HepG2 (cell line): ENCODE results near the gene EPS8L1. TPM values are rescaled to one million over a fixed set of nuclear protein-coding genes. Genes with fewer than 3 reads are reported as not detected.

ENCODE experiments used
- AGO2 ChIP-seq: fragments of 200-400 bp; formaldehyde crosslinking; optimal IDR thresholded peaks from 2 replicates; pipeline ENCODE3; 2017; ENCODE audit warnings: mild to moderate bottlenecking, low read depth, low read length, moderate library complexity
- ATF2 ChIP-seq: sonication (generic); formaldehyde crosslinking; IDR thresholded peaks from 2 replicates; pipeline ENCODE4 v1.4.0; 2020; ENCODE audit warnings: missing genetic modification reagents
- DNMT1 ChIP-seq: sonication (generic); formaldehyde crosslinking; IDR thresholded peaks from 2 replicates; pipeline ENCODE4 v1.5.1; 2020; ENCODE audit warnings: mild to moderate bottlenecking, missing genetic modification reagents
- FOXK1 ChIP-seq: sonication (generic); formaldehyde crosslinking; IDR thresholded peaks from 2 replicates; pipeline ENCODE4 v1.4.0; 2020; ENCODE audit warnings: low read depth, missing genetic modification reagents, borderline replicate concordance
- HDAC1 ChIP-seq: sonication (generic); formaldehyde crosslinking; IDR thresholded peaks from 2 replicates; pipeline ENCODE4 v1.5.1; 2020; ENCODE audit warnings: mild to moderate bottlenecking, missing genetic modification reagents
- KDM1A ChIP-seq: IDR thresholded peaks from 2 replicates; pipeline ENCODE4 v1.6.1; 2016; ENCODE audit warnings: missing compliant biosample characterization
- KMT2A ChIP-seq: sonication (generic); formaldehyde crosslinking; IDR thresholded peaks from 2 replicates; pipeline ENCODE4 v1.4.0; 2020; ENCODE audit warnings: missing genetic modification reagents
- NFYC ChIP-seq: IDR thresholded peaks from 2 replicates; pipeline ENCODE4 v1.6.1; 2016; ENCODE audit warnings: missing genetic modification reagents, missing compliant biosample characterization
- PHF8 ChIP-seq: sonication (generic); formaldehyde crosslinking; IDR thresholded peaks from 2 replicates; pipeline ENCODE4 v1.5.0; 2020; ENCODE audit warnings: missing genetic modification reagents
- RFX5 ChIP-seq: IDR thresholded peaks from 2 replicates; pipeline ENCODE4 v1.6.1; 2011; ENCODE audit warnings: low read depth, low read length, improper control_type of control experiment
- SNRNP70 ChIP-seq: fragments of 200-400 bp; formaldehyde crosslinking; IDR thresholded peaks from 2 replicates; pipeline ENCODE4 v1.6.1; 2017; ENCODE audit warnings: mild to moderate bottlenecking, low read depth, low read length, moderate library complexity
- SP4 ChIP-seq: sonication (generic); formaldehyde crosslinking; IDR thresholded peaks from 2 replicates; pipeline ENCODE4 v1.8.1; 2023; ENCODE audit warnings: mild to moderate bottlenecking, missing genetic modification reagents
- SRY ChIP-seq: sonication (generic); formaldehyde crosslinking; IDR thresholded peaks from 2 replicates; pipeline ENCODE4 v1.8.0; 2022; ENCODE audit warnings: mild to moderate bottlenecking, missing genetic modification reagents
- TFDP2 ChIP-seq: sonication (generic); formaldehyde crosslinking; IDR thresholded peaks from 2 replicates; pipeline ENCODE4 v1.4.0; 2020; ENCODE audit warnings: missing genetic modification reagents
- ZNF101 ChIP-seq: sonication (generic); formaldehyde crosslinking; IDR thresholded peaks from 2 replicates; pipeline ENCODE4 v1.4.0; 2020; ENCODE audit warnings: mild to moderate bottlenecking, low read depth, missing genetic modification reagents, borderline replicate concordance
- ZNF296 ChIP-seq: sonication (generic); formaldehyde crosslinking; conservative IDR thresholded peaks from 2 replicates; pipeline ENCODE4 v1.5.0; 2020; ENCODE audit warnings: mild to moderate bottlenecking, missing genetic modification reagents
- ZNF720 ChIP-seq: sonication (generic); formaldehyde crosslinking; IDR thresholded peaks from 2 replicates; pipeline ENCODE4 v1.4.0; 2020; ENCODE audit warnings: missing genetic modification reagents
- ZNF788 ChIP-seq: sonication (generic); formaldehyde crosslinking; IDR thresholded peaks from 2 replicates; pipeline ENCODE4 v1.5.0; 2020; ENCODE audit warnings: mild to moderate bottlenecking, missing genetic modification reagents, borderline replicate concordance
- ZSCAN9 ChIP-seq: IDR thresholded peaks from 2 replicates; pipeline ENCODE4 v1.6.1; 2016; ENCODE audit warnings: borderline replicate concordance
- polyA plus RNA-seq, 8 experiments: library from polyadenylated mRNA; depleted of rRNA in 3 of 8; stranded (reverse) in 7 of 8; unstranded in 1 of 8; fragments of >200 nt; fragmentation: Illumina TruSeq in 4 of 8; extraction: Trizol in 4 of 8; gene quantifications; 2 replicates each; pipeline versions ENCODE4 v1.2.1 to v1.2.3, GENCODE V29; 2011 to 2016; ENCODE audit warnings: low read depth in 4 of 8, missing spikeins in 1 of 8, mixed read lengths in 1 of 8; ENCODE audit not compliant: insufficient read depth in 1 of 8
- total RNA-seq, 5 experiments: library from RNA; depleted of rRNA; stranded (reverse); fragments of >200 nt; fragmentation: Illumina TruSeq; extraction: Trizol; gene quantifications; 2 replicates each; pipeline ENCODE4 v1.2.3, GENCODE V29; 2016; ENCODE audit warnings: low read depth in 1 of 5
- TF ChIP-seq, protein P1 (sequence below): sonication (generic); formaldehyde crosslinking; IDR thresholded peaks from 2 replicates; pipeline ENCODE4 v1.4.0; 2020; ENCODE audit warnings: missing genetic modification reagents
- TF ChIP-seq, protein P2 (sequence below): IDR thresholded peaks from 2 replicates; pipeline ENCODE4 v1.6.1; 2016; ENCODE audit warnings: missing compliant biosample characterization, missing genetic modification reagents, borderline replicate concordance

Gene EPS8L1
- total and polyA plus RNA-seq, 2 of the 13 experiments (the other 11 are each of a cell fraction or from before 2014, with no cell fraction given) = 3.0 to 6.3 TPM

DNA sequence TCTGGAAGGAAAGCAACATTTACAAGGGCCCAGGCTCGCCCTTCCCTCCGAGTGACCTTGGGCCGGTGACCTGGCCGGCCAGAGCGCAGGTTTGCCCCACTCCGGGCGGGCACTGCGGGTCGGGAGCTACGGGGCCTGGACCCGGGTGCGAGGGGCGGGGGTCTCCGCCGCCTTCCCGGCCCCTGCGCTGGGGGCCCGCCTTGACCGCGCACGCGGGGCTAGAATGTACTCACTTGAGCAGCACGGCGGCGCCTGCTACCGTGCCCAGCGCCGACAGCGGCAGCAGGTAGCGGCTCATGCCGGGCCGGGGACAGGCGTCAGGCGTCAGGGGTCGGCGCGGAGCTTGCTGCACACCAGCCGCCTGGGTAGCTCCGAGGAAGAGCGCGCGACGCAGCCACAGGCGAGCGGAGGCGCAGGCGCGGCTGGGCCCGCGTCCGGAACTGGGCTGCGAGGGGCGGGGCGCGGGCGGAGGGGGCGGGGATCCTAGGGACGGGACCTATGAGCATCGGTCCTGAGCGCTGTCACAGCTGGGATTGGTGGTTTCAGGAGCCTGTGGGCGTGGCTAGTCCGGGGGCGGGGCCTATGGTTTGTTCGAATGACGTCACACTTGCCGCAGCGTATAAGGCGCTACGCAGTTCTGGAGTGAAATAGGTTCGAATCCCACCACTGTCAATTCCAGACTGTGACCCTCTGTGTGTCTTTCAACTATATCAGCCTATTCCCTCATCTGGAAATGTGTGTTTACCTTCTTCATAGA is 12.8 kb upstream of the EPS8L1 start, which contains the start of gene RDH13 (continued):
- TF ChIP-seq, protein P1, sequence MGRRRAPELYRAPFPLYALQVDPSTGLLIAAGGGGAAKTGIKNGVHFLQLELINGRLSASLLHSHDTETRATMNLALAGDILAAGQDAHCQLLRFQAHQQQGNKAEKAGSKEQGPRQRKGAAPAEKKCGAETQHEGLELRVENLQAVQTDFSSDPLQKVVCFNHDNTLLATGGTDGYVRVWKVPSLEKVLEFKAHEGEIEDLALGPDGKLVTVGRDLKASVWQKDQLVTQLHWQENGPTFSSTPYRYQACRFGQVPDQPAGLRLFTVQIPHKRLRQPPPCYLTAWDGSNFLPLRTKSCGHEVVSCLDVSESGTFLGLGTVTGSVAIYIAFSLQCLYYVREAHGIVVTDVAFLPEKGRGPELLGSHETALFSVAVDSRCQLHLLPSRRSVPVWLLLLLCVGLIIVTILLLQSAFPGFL = no peak
- TF ChIP-seq HDAC1 (CRISPR knock-in tag) (peak; percentile 51), RFX5 (peak; percentile 63; the same call in 1 of the 2 replicates), ZNF296 (CRISPR knock-in tag) (no peak), PHF8 (peak; percentile 79), SNRNP70 (no peak), KMT2A (CRISPR knock-in tag) (0 out of 2 replicates have a peak, but pooled peaks have one; percentile 18), ZNF788 (CRISPR knock-in tag) (no peak), KDM1A (CRISPR knock-in tag) (0 out of 2 replicates have a peak, but pooled peaks have one; percentile 13), ZNF720 (CRISPR knock-in tag) (no peak), ZSCAN9 (CRISPR knock-in tag) (no peak), SRY (CRISPR knock-in tag) (0 out of 2 replicates have a peak, but pooled peaks have one; percentile 28), ZNF101 (no peak), ATF2 (CRISPR knock-in tag) (peak; percentile 90), AGO2 (peak; percentile 29), TFDP2 (peak; percentile 43; the same call in 1 of the 2 replicates), NFYC (CRISPR knock-in tag) (peak; percentile 85), FOXK1 (0 out of 2 replicates have a peak, but pooled peaks have one; percentile 23), SP4 (CRISPR knock-in tag) (peak; percentile 93), DNMT1 (CRISPR knock-in tag) (no peak)
- TF ChIP-seq, protein P2, sequence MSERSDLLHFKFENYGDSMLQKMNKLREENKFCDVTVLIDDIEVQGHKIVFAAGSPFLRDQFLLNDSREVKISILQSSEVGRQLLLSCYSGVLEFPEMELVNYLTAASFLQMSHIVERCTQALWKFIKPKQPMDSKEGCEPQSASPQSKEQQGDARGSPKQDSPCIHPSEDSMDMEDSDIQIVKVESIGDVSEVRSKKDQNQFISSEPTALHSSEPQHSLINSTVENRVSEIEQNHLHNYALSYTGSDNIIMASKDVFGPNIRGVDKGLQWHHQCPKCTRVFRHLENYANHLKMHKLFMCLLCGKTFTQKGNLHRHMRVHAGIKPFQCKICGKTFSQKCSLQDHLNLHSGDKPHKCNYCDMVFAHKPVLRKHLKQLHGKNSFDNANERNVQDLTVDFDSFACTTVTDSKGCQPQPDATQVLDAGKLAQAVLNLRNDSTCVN (CRISPR knock-in tag) = peak; percentile 37; the same call in 1 of the 2 replicates
